WTC11 (cell line): Measurements from ENCODE around the gene TBKBP1.

Experiments used
- NFYB ChIP-seq: sonication (generic); formaldehyde crosslinking; conservative IDR thresholded peaks from 2 replicates; pipeline ENCODE4 v1.8.0; 2022; ENCODE audit warnings: low read depth, missing genetic modification reagents
- ZNF423 ChIP-seq: fragments of 250-450 bp; sonication (Bioruptor Pico); IDR thresholded peaks from 2 replicates; pipeline ENCODE4 v2.1.2; 2022; ENCODE audit warnings: mild to moderate bottlenecking, moderate library complexity
- TF ChIP-seq, protein P1 (sequence below): fragments of 200-600 bp; IDR thresholded peaks from 2 replicates; pipeline ENCODE4 v1.8.0; 2022; ENCODE audit warnings: antibody characterized with exemption

DNA sequence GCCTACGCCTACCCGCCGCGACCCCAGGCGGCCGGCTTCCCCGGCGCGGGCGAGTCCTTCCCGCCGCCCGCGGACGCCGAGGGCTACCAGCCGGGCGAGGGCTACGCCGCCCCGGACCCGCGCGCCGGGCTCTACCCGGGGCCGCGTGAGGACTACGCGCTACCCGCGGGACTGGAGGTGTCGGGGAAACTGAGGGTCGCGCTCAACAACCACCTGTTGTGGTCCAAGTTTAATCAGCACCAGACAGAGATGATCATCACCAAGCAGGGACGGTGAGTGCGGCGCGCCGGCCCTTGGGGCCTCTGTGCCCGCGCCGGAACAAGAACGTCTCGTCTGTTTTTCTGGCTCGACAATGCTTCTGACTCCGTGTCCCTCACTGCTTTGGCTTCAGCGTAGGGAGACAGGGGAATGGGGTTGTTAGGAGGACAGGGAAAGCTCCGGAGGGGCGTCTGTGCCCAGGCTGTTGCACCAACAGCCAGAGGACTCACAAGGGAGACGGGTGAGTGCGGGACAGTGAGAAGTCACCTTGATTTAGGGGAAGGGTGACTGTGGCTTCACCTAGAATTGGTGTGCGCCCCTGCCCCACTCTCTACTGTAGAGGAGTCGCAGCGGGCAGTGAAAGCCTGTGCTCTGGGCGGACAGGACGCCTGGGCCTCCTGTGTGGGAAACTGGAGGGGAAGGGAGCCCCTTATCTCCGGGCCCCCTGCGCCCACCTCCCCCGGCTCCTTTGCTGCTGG lies 39.9 kb downstream of the TBKBP1 start:
- TF ChIP-seq NFYB (no peak), ZNF423 (CRISPR knock-in tag) (no peak)
- TF ChIP-seq, protein P1, sequence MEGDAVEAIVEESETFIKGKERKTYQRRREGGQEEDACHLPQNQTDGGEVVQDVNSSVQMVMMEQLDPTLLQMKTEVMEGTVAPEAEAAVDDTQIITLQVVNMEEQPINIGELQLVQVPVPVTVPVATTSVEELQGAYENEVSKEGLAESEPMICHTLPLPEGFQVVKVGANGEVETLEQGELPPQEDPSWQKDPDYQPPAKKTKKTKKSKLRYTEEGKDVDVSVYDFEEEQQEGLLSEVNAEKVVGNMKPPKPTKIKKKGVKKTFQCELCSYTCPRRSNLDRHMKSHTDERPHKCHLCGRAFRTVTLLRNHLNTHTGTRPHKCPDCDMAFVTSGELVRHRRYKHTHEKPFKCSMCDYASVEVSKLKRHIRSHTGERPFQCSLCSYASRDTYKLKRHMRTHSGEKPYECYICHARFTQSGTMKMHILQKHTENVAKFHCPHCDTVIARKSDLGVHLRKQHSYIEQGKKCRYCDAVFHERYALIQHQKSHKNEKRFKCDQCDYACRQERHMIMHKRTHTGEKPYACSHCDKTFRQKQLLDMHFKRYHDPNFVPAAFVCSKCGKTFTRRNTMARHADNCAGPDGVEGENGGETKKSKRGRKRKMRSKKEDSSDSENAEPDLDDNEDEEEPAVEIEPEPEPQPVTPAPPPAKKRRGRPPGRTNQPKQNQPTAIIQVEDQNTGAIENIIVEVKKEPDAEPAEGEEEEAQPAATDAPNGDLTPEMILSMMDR: no peak
